Esophagus muscularis mucosa (tissue), 4 donors: ENCODE results near the gene YPEL1. TPM values are rescaled to one million over a fixed set of nuclear protein-coding genes. Genes with fewer than 3 reads are reported as not detected.

ENCODE experiments used
- DNase-seq: peaks from one replicate; pipeline ENCODE4 v3.0.0-alpha.2; 2017; ENCODE audit errors: extremely low spot score
- H3K27ac ChIP-seq, 4 donors: fragments of 200-600 bp; sonication (generic); replicated peaks in 1 of 4; 1 replicate in 3 of 4; 2 replicates in 1 of 4; pipeline ENCODE4 v1.5.1; 2016 to 2019; ENCODE audit warnings: mild to moderate bottlenecking in 1 of 4
- H3K27me3 ChIP-seq, 4 donors: fragments of 200-600 bp; sonication (generic); one replicate each; pipeline versions ENCODE4 v1.5.1 to v1.6.0; 2016 to 2019
- H3K36me3 ChIP-seq, 4 donors: fragments of 200-600 bp; sonication (generic); one replicate each; pipeline ENCODE4 v1.5.1; 2016 to 2019
- H3K4me1 ChIP-seq, 4 donors: fragments of 200-600 bp; sonication (generic); one replicate each; pipeline ENCODE4 v1.5.1; 2016 to 2019
- H3K4me3 ChIP-seq, 4 donors: fragments of 200-600 bp; sonication (generic); 1 replicate in 2 of 4; 2 replicates in 2 of 4; pipeline ENCODE4 v1.5.1; 2016 to 2019; ENCODE audit warnings: mild to moderate bottlenecking in 4 of 4, moderate library complexity in 1 of 4
- H3K9me3 ChIP-seq, 4 donors: fragments of 200-600 bp; sonication (generic); 1 replicate in 3 of 4; 2 replicates in 1 of 4; pipeline ENCODE4 v1.5.1; 2016 to 2019
- EP300 ChIP-seq: sonication (generic); formaldehyde crosslinking; IDR thresholded peaks from one replicate; pipeline ENCODE4 v1.6.1; 2017; ENCODE audit warnings: antibody characterized with exemption
- POLR2A ChIP-seq: fragments of 450-650 bp; IDR thresholded peaks from one replicate; pipeline ENCODE4 v1.6.1; 2017; ENCODE audit warnings: antibody characterized with exemption, moderate library complexity, mild to moderate bottlenecking, low read depth
- POLR2AphosphoS5 ChIP-seq, 2 donors: sonication (generic); formaldehyde crosslinking; IDR thresholded peaks; one replicate each; pipeline ENCODE4 v1.6.1; 2017; ENCODE audit warnings: antibody characterized with exemption in 2 of 2
- WGBS: methylation state at CpG from one replicate; pipeline ENCODE4 v1.1.5; 2018; 5-methylcytosine and 5-hydroxymethylcytosine counted together
- intact Hi-C: fragments of 100-400 bp; cut with DNase I; formaldehyde crosslinking; loops from one replicate; pipeline ENCODE4 v1.15.1; 2023
- total RNA-seq, 4 donors: library from RNA; depleted of rRNA; stranded (reverse); fragments of >200 nt; gene quantifications; one replicate each; pipeline versions ENCODE4 v1.1.0 to v1.2.1, GENCODE V29; 2016
- TF ChIP-seq, protein P1 (sequence below), 3 experiments: fragments of 200-600 bp in 2 of 3; fragments of 450-650 bp in 1 of 3; sonication (generic) in 2 of 3; IDR thresholded peaks; one replicate each; pipeline ENCODE4 v1.5.1; 2017 to 2019; ENCODE audit warnings: antibody characterized with exemption in 3 of 3, mild to moderate bottlenecking in 2 of 3, moderate library complexity in 1 of 3

YPEL1 gene
- total RNA-seq, 4 donors from 2014 or later: 12.0 to 30.7 (median 16.5) TPM

DNA sequence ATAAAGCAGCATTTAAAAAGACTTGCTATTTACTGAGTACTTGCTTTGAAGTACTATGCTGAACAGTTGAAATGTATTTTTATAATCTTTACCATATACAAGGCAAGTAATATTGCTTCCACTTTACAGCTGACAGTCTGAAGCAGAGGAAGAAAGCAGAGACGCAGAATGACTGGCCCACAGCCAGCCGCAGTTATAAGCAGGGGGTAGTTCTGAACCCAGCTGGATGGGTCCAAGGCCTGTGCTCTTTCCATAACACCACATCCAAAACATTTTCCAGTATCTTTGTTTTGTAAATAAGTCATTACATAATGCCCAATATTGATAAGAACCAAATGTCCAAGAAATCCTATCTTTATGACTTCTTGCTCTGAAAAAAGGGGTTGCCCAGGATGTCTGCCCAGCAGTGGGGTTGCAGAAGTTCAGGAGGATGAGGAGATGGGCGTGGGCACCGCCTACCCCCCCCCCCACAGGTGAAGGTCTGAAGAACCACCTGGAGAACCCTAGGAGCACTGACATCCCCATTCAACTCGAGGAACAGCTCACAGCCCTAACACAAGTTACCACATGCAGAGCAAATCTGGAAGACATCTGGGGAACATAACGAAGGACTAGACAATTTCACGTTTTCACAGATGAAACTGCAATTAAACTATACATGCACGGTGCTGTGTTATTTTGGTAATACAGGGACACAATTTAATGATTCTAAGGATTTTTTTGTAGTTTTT, 24.2 kb upstream of the YPEL1 start:
- H3K36me3 ChIP-seq: peaks cover 10 to 83% (median 60%) of the 10 kb centered on the region in 4 donors
- WGBS: 82% methylated on average over 8 of the region's 8 CpGs
- H3K27me3 ChIP-seq: no peaks in the 10 kb centered on the region
- TF ChIP-seq, protein P1, sequence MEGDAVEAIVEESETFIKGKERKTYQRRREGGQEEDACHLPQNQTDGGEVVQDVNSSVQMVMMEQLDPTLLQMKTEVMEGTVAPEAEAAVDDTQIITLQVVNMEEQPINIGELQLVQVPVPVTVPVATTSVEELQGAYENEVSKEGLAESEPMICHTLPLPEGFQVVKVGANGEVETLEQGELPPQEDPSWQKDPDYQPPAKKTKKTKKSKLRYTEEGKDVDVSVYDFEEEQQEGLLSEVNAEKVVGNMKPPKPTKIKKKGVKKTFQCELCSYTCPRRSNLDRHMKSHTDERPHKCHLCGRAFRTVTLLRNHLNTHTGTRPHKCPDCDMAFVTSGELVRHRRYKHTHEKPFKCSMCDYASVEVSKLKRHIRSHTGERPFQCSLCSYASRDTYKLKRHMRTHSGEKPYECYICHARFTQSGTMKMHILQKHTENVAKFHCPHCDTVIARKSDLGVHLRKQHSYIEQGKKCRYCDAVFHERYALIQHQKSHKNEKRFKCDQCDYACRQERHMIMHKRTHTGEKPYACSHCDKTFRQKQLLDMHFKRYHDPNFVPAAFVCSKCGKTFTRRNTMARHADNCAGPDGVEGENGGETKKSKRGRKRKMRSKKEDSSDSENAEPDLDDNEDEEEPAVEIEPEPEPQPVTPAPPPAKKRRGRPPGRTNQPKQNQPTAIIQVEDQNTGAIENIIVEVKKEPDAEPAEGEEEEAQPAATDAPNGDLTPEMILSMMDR (IDR thresholded peaks at IDR 0.05): no peak
- no peak for TF ChIP-seq EP300
- TF ChIP-seq POLR2AphosphoS5 (IDR thresholded peaks at IDR 0.05): no peak
- TF ChIP-seq POLR2A: no peak
- no peak for DNase-seq
- H3K9me3 ChIP-seq: no peaks in the 10 kb centered on the region
- H3K4me1 ChIP-seq: peaks cover 14 to 40% (median 29%) of the 10 kb centered on the region in 4 donors
- H3K27ac ChIP-seq: no peak overlapping the region
- intact Hi-C loops: no loop called here
- no peak overlapping the region for H3K4me3 ChIP-seq

DNA sequence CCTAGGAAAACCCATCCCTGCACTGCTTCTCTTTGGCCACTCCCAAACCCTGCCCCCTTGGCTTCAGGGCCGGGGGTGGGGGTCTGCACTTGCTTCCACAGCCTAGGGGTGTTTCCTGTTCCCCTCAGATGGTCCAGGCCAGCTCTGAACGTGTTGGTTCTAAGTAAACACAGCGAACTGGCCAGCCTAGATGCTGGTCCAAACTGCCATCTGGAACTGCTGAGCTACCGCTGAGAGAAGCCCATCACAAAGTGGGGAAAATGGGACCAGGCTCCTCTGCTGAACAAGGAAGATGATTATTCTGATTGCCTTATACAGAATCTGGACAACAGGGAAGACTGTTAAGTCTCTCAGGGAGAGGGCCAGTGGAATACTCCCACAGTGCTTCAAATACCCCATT, 23.5 kb upstream of the YPEL1 start:
- H3K9me3 ChIP-seq: no peaks in the 10 kb centered on the region
- 62% methylated on average over 4 of the region's 4 CpGs for WGBS
- intact Hi-C loops: no loop called here

GRCh38 chr22:21758091-21758864, 22.7 kb upstream of the YPEL1 start:
- Histone ChIP-seq H3K27ac (no peak overlapping the region), H3K9me3 (no peaks in the 10 kb centered on the region)

More for the DNA sequence above, 23.5 kb upstream of the YPEL1 start:
- H3K27me3 ChIP-seq: no peaks in the 10 kb centered on the region
- H3K4me1 ChIP-seq: peaks cover 14 to 47% (median 36%) of the 10 kb centered on the region in 4 donors
- no peak overlapping the region for H3K4me3 ChIP-seq
- DNase-seq: no peak
- TF ChIP-seq POLR2AphosphoS5 (IDR thresholded peaks at IDR 0.05): no peak
- TF ChIP-seq EP300: no peak
- TF ChIP-seq, protein P1 (IDR thresholded peaks at IDR 0.05): no peak
- TF ChIP-seq POLR2A: no peak
- peaks cover 10 to 75% (median 52%) of the 10 kb centered on the region in 4 donors for H3K36me3 ChIP-seq
- H3K27ac ChIP-seq: no peak overlapping the region

GRCh38 chr22:21755851-21756284, 20.3 kb upstream of the YPEL1 start:
- Histone ChIP-seq H3K4me3 (no peak overlapping the region), H3K4me1 (peaks cover 9 to 21% (median 18%) of the 10 kb centered on the region in 4 donors), H3K27ac (peak overlapping the region in 2 of 4 donors; percentile 18 to 40), H3K36me3 (peaks cover 10 to 43% (median 25%) of the 10 kb centered on the region in 4 donors), H3K27me3 (no peaks in the 10 kb centered on the region), H3K9me3 (no peaks in the 10 kb centered on the region)
- intact Hi-C loops: no loop called here
- TF ChIP-seq POLR2A (no peak), POLR2AphosphoS5 (IDR thresholded peaks at IDR 0.05) (no peak), EP300 (no peak)
- TF ChIP-seq, protein P1 (IDR thresholded peaks at IDR 0.05): no peak
- DNase-seq: no peak
- WGBS: 63% methylated on average over 5 of the region's 5 CpGs

More at GRCh38 chr22:21758091-21758864, 22.7 kb upstream of the YPEL1 start:
- H3K36me3 ChIP-seq: peaks cover 10 to 67% (median 44%) of the 10 kb centered on the region in 4 donors
- intact Hi-C loops: no loop called here
- peaks cover 14 to 44% (median 32%) of the 10 kb centered on the region in 4 donors for H3K4me1 ChIP-seq
- 90% methylated on average over 21 of the region's 21 CpGs for WGBS
- no peaks in the 10 kb centered on the region for H3K27me3 ChIP-seq
- no peak overlapping the region for H3K4me3 ChIP-seq
- TF ChIP-seq EP300 (no peak), POLR2A (no peak), POLR2AphosphoS5 (IDR thresholded peaks at IDR 0.05) (no peak)
- TF ChIP-seq, protein P1 (IDR thresholded peaks at IDR 0.05): no peak
- no peak for DNase-seq
